WERI-Rb-1 (cell line): Measurements from ENCODE around the gene KCNQ2.

Experiments
- DNase-seq: peaks from one replicate; pipeline ENCODE4 v3.0.0-alpha.2; 2020
- H3K27ac ChIP-seq: fragments of 250-450 bp; sonication (Bioruptor Pico); 2 replicates; pipeline ENCODE4 v1.5.1; 2020; ENCODE audit warnings: mild to moderate bottlenecking, moderate library complexity
- H3K27me3 ChIP-seq: fragments of 250-450 bp; sonication (Bioruptor Pico); 2 replicates; pipeline ENCODE4 v1.5.1; 2021; ENCODE audit warnings: mild to moderate bottlenecking, low read depth, moderate library complexity; ENCODE audit not compliant: insufficient read depth, severe bottlenecking
- H3K36me3 ChIP-seq: fragments of 250-450 bp; sonication (Bioruptor Pico); 2 replicates; pipeline ENCODE4 v1.5.1; 2020; ENCODE audit warnings: mild to moderate bottlenecking, moderate library complexity
- H3K4me3 ChIP-seq: 2 replicates; pipeline ENCODE4 v1.5.1; 2011; ENCODE audit warnings: low read depth, mild to moderate bottlenecking, control low read depth, low read length
- H3K9me3 ChIP-seq: fragments of 250-450 bp; sonication (Bioruptor Pico); 2 replicates; pipeline ENCODE4 v1.5.1; 2021; ENCODE audit warnings: mild to moderate bottlenecking, moderate library complexity; ENCODE audit not compliant: severe bottlenecking
- CTCF ChIP-seq: IDR thresholded peaks from 2 replicates; pipeline ENCODE4 v1.5.1; 2011; ENCODE audit warnings: low read depth, mild to moderate bottlenecking, control low read depth, inconsistent platforms, low read length

The KCNQ2 gene

GRCh38 chr20:63454731-63455567 lies 17.5 kb downstream of the KCNQ2 start:
- no peaks in the 10 kb centered on the region for H3K27me3 ChIP-seq
- DNase-seq: peak; percentile 46
- peak overlapping the region; percentile 31 for H3K4me3 ChIP-seq
- no peaks in the 10 kb centered on the region for H3K9me3 ChIP-seq
- peak overlapping the region; percentile 81 for H3K27ac ChIP-seq
- H3K36me3 ChIP-seq: peaks cover 6% of the 10 kb centered on the region; the same call in 1 of the 2 replicates
- TF ChIP-seq CTCF: no peak

- no peak for TF ChIP-seq CTCF
- DNase-seq: no peak
- Histone ChIP-seq H3K36me3 (0 out of 2 replicates have a peak, but pooled peaks cover 2% of the 10 kb centered on the region), H3K27ac (peak overlapping the region; percentile 28; the same call in 1 of the 2 replicates), H3K9me3 (no peaks in the 10 kb centered on the region), H3K4me3 (no peak overlapping the region), H3K27me3 (no peaks in the 10 kb centered on the region)
Measured at GRCh38 chr20:63452821-63453523, 19.5 kb downstream of the KCNQ2 start.

GRCh38 chr20:63452341-63452740 lies 20.1 kb downstream of the KCNQ2 start:
- Histone ChIP-seq H3K9me3 (no peaks in the 10 kb centered on the region), H3K27me3 (no peaks in the 10 kb centered on the region), H3K4me3 (no peak overlapping the region), H3K27ac (no peak overlapping the region), H3K36me3 (0 out of 2 replicates have a peak, but pooled peaks cover 2% of the 10 kb centered on the region)
- no peak for DNase-seq
- TF ChIP-seq CTCF: no peak

- H3K27ac ChIP-seq: no peak overlapping the region
- H3K27me3 ChIP-seq: no peaks in the 10 kb centered on the region
- H3K4me3 ChIP-seq: no peak overlapping the region
- H3K36me3 ChIP-seq: 0 out of 2 replicates have a peak, but pooled peaks cover 2% of the 10 kb centered on the region
- TF ChIP-seq CTCF: no peak
- DNase-seq: no peak
- no peaks in the 10 kb centered on the region for H3K9me3 ChIP-seq
Measured at GRCh38 chr20:63451821-63452220, 20.6 kb downstream of the KCNQ2 start.

- Histone ChIP-seq H3K27me3 (no peaks in the 10 kb centered on the region), H3K4me3 (no peak overlapping the region), H3K36me3 (0 out of 2 replicates have a peak, but pooled peaks cover 2% of the 10 kb centered on the region), H3K27ac (no peak overlapping the region), H3K9me3 (no peaks in the 10 kb centered on the region)
- no peak for TF ChIP-seq CTCF
- DNase-seq: no peak
Measured at GRCh38 chr20:63449796-63450730, 22.4 kb downstream of the KCNQ2 start.
